ENCODE results near the gene UBE2I.
"Not testable (repeated sequence)": the region's sequence is repeated elsewhere in the genome, so short reads cannot be mapped to it uniquely, and the experiment has no call there.

Gene UBE2I

DNA sequence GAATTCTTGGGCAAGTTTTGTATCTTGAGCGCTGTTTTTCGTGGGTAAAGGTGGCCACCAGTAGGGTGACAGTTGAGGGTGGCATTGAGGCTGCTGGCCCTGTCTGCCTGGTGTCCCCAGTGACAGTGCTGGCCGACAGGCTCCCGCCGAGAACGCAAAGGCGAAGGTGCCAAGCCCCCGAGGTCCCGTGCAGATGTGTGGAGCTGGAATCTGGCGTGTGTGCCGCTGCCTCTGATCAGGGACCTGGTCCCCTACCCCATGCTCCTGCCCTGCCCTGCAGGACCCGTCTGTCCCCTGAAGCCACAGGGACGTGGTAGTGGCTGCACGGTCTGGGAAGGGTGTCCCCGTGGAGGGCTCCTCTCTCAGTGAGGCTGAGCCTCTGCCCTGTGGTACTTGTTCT lies 3.5 kb downstream of the UBE2I start:
- no peak for DNase-seq (ENCODE audit: low read depth, low spot score)

DNA sequence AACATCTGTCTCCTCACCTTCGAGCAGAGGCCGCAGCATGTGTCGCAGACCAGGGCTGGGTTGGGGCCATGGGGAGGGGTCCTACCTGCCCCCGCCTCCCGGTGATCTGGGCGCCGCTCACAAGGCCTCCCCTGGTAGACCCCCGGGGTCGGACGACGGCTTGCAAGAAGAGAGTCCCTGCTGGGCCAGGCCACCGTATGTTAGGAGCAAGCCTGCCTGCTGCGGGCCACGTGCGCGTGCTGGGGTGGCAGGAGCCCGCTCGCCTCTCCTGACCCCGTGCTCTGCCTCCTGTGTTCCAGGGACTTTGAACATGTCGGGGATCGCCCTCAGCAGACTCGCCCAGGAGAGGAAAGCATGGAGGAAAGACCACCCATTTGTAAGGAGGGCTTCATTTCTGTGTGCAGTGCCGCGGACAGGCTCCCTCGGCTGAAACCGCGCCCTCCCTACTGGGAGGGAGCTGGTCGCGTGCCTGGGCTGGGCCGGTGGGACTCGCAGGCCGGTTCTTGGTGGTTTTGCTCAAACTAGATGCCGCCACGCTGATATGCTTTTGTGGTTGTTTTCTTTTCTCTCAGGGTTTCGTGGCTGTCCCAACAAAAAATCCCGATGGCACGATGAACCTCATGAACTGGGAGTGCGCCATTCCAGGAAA lies 4.4 kb downstream of the UBE2I start:
- no peak for DNase-seq (ENCODE audit: low read depth, low spot score)

DNA sequence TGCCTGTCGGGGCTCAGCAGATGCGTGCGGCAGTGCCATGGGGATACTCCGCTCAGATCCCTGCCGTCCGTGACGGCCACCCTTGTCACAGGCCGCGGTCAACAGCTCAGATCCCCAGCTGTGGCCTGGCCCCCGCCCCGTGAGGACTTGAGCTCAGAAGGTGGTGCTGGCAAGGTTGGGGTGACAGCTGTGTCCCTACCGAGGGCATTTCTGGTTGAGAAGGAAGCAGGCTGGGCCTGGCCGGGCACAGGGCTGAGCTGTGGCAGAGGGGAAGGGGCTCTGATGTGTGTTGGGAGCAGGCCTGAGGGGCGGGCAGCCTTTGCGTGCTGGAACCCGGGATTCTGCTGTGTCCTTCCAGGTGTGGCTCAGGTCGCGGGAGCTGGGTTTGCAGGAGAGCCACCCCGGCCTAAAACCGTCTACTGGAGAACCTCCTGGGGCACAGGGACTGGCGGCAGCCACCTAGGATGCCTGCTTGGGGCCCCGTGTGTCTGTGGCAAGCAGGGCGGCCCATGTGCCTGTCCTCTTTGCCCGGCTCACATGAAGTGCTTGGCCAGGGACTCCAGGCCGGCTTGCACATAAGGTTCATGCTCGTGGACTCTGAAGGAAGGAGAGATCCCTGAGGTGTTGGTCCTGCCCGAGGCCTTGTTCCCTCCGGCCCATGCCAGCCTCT lies 5.1 kb downstream of the UBE2I start:
- no peak for DNase-seq (ENCODE audit: low read depth, low spot score)

DNA sequence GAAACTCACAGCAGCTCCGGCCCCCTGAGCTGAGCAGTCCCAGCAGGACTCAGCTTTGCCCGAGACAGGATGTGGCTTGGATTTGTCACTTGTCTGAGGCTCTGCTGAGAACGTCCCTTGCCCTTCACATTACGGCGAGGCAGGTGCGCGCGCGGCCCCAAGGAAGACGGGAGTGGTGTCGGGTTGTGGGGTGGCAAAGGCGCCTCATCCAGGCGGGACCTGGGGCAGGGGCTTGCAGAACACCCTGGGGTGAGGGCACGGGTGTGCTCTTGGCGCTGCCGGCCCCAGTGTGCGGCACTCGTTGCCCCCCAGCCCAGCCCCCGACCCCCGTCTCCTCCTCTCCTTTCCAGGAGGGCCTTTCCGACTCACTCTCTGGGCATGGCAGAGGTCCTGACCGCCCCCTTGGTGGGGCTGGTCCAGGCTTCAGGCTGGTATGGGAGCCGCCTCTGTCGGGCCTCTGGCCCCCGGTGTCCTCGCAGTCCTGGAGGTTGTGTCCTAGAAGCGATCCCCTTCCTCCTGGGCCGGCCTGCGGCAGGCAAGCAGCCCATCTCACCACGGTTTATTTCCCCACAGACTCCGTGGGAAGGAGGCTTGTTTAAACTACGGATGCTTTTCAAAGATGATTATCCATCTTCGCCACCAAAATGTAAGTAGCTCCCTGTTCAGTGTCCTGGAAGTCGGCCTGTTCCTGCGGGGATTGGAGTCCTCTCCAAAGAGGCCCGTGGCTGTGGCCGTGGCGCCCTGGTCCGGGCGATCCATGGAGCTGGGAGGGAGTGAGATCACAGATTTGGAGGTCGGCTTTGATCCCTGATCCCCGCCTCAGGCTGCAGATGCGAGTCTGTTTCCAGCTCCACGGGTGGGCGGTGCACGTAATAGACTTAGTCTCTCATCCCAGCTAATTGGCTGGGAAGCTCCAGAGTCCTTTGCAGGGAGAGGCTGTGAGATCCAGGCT lies 5.9 kb downstream of the UBE2I start:
- no peak for DNase-seq (ENCODE audit: low read depth, low spot score)

DNA sequence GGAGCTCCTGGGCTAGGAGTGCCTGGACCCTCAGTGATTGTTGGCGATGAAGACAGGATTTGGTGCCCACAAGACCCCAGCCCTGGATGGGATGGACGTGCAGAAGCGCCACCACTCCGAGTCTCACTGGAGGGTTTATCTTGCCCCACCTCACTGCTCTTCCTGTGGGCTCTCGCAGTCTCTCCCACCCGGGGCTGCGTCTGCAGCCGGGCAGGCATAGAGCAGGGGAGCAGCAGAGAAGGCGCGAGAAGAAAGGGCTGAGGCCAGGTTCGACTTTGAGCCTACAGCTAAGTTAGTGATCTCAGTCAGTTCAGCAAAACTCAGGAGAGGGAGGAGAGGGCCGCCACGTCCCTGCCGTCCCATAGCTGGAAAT lies 6.6 kb downstream of the UBE2I start:
- no peak for DNase-seq (ENCODE audit: low read depth, low spot score)

DNA sequence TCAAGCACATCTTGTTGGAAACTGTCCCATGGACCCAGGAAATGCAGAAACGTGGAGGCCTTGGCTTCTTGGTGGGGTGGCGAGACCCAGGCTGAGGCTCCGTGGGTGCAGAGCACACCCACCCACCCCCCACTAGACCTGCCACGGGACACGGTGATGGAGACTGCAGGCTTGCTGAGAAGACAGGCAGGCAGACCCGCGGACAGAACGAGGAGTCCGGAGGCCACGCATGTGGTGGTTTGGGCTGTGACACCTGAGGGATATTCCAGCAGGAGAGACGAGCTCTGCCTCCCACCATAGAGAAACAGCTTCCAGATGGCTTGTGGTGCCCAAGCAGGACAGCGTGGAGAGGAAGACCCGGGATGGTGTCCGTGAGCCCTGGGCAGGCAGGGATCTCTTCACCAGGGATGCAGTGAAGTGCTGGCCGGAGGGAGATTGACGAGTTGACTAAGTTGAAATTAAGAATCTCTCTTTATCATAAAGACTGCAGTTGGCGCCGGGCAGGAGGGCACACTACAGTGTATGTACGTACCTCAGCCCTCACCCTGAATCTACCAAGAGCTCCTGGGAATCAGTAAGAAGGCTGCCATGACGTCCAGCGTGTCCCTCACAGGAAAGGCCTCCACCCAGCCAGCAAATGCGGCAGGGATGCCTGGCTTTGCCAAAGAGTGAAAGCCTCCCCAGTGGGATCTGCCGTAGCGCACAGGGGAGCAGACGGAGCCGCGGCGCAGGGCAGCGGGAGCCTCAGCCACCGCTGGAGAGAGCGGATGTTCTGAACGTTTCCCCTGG lies 8.2 kb downstream of the UBE2I start:
- DNase-seq (ENCODE audit: low read depth, low spot score): no peak

DNA sequence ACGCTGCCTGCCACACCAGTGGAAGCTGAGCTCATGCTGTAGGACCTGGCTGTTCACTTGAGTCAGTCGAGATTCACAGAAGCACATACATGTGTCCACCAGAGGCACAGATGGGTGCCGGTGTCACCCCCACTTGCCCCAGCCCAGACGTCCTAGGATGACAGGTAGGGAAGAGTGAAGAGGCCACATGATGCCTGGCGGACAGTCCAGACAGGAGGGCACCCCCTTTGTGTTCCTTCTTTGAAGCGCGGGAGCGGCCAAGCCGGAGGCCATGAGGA lies 8.8 kb downstream of the UBE2I start:
- no peak for DNase-seq (ENCODE audit: low read depth, low spot score)

DNA sequence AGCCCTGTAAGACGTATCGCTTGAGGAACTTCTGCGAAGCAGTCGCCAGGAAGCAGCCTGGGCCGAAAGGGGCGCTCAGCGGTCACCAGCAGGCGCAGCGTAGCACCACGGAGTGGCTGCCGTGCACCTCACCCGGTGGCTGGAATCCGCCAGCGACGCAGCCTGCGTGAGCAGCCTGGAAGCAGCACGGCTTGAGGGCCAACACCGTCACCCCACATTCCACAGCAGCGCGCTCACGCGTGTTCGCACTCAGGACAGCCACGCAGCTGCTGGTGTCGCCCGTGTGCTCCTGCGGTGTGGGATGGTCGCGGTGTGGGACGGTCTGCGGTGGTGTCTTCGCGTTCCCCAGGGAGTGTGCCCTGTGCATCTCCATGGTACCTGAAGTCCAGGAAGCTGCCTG lies 9.6 kb downstream of the UBE2I start:
- DNase-seq (ENCODE audit: low read depth, low spot score): no peak

DNA sequence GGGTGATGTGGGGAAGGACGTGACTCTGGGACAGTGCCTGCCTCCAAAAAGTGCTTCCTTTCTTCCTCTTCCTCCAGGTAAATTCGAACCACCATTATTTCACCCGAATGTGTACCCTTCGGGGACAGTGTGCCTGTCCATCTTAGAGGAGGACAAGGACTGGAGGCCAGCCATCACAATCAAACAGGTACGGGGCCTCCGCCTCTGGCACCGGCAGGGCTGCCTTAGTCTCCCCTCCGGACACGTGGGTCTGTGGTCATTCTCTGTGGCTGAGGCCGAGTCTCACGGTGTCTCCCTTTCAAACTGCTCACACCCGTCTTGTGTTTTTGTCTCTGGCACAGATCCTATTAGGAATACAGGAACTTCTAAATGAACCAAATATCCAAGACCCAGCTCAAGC lies 10.7 kb downstream of the UBE2I start:
- no peak for DNase-seq (ENCODE audit: low read depth, low spot score)

DNA sequence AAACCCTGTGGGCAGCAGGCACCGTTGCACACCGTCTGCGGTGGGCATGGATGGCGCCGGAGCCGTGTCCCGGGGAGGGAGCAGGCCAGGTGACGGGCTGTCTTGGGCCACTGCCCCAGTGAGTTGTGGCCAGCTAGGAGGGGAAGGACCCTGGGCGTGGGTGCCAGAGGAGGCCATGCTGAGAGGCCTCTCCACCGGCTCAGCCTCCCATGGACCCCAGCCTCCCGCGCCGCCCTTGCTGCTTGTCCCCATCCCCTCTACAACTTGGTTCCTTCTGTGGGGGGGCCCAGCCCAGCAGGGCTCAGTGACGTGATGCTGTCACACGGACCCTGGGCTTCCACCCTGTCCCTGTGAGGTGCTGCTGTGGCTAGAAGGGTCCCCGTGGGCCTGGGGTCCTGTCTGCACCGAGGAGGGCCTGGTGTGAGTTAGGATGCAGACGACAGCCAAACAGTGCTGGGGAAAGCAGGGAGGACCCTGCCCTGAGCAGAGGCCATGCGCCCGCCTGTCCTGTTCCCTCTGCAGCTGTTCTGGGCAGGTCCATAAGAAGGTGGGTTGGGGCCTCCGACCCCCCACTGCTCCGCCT lies 11.3 kb downstream of the UBE2I start:
- DNase-seq (ENCODE audit: low read depth, low spot score): no peak

DNA sequence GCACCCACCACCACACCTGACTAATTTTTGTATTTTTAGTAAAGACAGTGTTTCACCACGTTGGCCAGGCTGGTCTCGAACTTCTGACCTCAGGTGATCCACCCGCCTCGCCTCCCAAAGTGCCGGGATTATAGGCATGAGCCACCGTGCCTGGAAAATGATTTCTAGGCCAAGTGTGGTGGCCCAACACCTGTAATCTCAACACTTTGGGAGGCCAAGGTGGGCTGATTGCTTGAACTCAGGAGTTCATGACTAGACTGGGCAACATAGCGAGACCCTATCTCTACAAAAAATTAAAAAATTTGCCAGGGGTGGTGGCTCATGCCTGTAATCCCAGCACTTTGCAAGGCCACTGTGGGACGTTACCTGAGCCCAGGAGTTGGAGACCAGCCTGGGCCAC lies 13.0 kb downstream of the UBE2I start:
- no peak for DNase-seq (ENCODE audit: low read depth, low spot score)

DNA sequence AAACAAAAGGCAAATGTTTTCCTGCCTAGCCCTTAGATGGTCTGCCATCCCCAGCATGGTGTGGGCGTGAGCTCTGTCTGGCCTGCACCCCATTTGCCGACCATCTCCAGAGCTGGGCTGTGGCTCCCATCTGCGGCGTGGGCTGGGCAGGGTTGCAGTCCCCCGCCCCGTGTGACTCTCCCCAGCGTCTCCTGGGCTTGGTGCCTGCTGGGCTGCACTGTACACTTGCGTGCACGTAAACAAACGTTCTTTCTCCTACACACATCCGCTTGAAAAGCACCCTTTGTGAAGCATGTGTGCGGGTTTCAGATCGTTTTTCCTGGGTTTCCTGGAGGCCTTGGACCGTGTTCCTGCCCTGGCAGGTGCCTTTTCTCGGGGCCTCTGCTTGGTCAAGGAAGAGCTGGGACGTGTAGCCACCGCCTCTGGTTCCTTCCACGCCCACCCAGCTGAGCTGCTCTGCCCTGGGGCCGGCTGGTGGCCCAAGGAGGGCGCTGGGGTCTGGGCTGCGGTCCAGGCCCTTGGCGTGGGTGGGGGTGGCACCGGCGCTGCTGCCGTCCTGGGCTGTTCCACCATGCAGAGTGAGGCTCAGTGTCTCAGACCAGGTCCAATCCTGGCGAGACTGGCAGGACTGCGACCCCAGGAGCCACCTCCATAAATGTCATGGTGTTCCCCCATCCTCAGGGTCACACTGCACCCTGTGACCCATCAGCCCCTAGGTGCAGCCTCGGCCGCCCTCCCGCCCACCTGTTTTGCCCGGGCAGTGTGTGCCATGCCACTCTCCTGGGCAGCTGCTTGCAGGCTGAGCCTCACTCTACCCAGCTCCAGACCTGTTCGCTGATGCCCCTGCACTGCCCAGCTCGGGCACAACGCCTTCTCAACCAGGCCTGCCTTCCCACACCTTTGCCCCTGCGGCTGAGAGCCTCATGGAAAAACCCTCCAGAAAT lies 14.1 kb downstream of the UBE2I start:
- DNase-seq (ENCODE audit: low read depth, low spot score): no peak

DNA sequence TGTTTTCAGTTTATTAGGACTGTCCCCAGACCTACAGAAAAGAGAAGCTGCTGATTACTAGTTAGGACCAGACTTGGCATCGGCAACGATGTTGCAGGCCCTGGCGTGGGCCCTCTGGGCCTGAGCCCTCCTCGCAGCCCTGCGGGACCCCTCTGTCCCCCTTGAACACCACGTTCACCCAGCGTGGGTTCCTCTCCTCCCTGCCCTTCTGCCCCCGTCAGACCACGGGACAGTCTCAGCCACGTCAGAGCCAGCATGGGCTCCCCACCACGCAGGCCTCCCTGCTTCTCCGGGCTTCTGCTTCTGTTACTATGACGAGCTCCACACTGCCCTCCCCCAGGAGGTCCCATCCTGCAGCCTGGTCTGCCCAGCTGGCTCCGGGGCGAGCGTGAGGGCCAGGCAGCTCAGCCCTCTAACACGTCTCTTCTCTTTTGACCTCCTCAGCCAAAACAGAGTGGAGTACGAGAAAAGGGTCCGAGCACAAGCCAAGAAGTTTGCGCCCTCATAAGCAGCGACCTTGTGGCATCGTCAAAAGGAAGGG lies 14.9 kb downstream of the UBE2I start:
- DNase-seq (ENCODE audit: low read depth, low spot score): no peak

DNA sequence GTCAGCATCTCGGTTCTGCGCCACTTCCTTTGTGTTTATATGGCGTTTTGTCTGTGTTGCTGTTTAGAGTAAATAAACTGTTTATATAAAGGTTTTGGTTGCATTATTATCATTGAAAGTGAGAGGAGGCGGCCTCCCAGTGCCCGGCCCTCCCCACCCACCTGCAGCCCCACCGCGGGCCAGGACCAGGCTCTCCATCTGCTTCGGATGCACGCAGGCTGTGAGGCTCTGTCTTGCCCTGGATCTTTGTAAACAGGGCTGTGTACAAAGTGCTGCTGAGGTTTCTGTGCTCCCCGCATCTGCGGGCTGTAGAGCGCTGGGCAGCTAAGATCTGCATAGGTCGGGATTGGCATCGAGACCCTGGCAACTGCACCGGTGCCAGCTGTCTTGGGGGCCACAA lies 15.8 kb downstream of the UBE2I start:
- DNase-seq (ENCODE audit: low read depth, low spot score): no peak

DNA sequence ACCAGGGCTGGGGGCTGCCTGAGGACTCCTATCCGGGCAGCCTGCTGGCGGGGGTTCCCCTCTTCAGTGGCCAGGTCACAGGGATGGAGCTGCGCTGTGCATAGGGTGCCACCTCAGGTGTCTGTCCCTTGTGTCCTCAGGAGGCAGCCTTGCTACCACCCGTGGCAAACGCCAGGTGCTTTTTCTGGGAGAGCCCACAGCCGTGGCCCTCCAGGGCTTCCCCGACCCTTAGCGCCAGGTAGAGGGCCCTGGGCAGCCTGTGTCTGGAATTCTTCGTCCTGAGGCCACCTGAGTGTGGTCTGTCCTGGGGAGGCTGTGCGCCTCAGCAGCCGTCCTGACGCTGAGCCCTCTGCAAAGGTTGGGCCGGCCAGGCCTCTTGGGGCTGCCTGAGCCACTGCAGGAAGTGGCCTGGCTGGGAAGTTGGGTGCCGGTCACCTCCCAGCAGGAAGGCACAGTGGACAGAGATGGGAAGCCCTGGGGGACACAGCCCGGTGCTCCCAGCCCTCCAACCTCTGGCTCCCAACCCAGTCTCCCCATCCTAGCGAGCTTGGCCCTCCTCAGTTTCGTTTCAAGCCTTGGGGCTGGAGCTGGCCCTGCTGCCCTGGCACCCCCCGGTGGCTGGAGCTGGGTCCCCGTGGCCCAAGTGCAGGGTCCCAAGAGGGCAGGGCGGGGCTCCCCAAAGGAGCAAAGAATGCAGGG lies 16.4 kb downstream of the UBE2I start:
- DNase-seq (ENCODE audit: low read depth, low spot score): no peak

DNA sequence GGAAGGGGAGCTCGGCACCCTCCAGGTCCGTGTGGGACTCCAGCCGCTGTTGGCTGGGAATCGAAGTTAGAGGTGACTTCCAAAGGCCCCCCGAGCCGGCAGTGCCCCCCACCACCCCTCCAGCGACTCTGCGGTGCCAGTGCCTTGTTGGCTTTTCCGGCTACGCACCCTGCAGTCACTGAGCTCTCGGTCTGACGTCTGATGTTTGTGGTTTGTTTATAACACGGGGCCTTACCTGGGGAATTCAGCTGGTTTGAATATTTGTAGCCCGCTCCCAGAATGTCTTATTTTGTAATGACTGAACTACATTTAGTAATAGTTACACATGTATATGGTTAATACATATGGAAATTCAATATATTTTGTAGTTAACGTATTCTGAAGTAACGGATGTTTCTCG lies 17.0 kb downstream of the UBE2I start:
- no peak for DNase-seq (ENCODE audit: low read depth, low spot score)

DNA sequence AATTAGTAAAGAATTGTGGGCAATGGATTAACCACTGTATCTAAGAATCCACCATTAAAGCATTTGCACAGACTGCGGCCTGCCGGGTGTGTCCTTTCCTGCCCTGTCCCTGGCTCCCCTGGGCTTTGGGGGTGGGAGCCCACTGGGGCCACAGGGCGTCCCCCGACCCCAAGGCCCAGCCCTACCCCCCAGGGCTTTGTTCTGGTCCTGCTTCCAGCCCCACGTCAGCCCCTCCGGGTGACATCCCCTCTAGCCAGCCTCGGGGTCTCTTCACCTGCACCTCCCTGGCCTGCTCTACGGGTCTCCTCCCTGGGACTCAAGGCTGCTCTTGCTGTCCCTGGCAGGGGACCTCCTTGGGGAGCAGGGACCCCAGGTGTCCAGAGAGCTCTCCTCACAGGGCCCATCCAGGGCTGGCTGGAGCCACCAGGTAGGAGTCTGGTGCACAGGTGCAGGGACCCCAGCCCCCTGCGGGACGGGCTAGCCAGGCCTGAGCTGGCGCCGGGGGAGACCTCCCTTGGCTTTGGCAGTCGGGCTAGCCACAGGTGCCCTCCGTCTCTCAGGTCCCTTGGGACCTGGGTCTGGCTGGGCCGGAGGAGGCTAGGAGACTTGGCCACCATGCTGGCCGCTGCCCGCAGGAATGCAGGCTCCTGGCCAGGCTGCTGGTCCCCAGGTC lies 17.6 kb downstream of the UBE2I start:
- DNase-seq (ENCODE audit: low read depth, low spot score): no peak

DNA sequence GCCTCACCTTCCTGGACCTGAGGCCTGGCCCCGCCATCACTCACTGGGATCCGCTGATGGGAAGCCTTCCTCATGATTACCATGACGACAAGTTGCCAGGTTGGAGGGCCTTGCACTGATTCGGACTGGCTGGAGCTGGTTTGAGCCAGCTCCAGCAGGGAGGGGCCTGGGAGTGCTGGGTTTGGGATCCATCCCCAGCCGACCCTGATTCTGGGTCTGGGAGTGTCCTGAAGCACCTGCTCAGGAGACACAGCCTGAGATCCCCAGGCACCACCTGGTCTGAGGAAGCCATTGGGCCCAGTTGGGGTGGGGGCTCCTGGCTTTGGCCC lies 18.1 kb downstream of the UBE2I start:
- DNase-seq (ENCODE audit: low read depth, low spot score): no peak

DNA sequence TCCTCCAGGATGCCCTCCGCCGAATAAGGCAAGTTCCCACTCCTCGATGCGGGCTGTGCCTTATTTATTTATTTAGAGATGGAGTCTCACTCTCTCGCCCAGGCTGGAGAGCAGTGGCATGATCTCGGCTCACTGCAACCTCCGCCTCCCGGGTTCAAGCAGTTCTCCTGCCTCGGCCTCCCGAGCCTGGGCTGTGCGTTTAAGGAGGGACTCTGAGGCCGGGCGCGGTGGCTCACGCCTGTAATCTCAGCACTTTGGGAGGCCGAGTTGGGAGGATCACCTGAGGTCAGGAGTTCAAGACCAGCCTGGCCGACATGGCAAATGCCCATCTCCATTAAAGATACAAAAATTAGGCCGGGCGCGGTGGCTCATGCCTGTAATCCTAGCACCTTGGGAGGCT lies 18.7 kb downstream of the UBE2I start:
- not testable (repeated sequence) for DNase-seq (ENCODE audit: low read depth, low spot score)
